ENCODE data around the gene FYN.
A peak's percentile ranks its signal among the peaks of the same experiment; 100 is the strongest.

Gene FYN

DNA sequence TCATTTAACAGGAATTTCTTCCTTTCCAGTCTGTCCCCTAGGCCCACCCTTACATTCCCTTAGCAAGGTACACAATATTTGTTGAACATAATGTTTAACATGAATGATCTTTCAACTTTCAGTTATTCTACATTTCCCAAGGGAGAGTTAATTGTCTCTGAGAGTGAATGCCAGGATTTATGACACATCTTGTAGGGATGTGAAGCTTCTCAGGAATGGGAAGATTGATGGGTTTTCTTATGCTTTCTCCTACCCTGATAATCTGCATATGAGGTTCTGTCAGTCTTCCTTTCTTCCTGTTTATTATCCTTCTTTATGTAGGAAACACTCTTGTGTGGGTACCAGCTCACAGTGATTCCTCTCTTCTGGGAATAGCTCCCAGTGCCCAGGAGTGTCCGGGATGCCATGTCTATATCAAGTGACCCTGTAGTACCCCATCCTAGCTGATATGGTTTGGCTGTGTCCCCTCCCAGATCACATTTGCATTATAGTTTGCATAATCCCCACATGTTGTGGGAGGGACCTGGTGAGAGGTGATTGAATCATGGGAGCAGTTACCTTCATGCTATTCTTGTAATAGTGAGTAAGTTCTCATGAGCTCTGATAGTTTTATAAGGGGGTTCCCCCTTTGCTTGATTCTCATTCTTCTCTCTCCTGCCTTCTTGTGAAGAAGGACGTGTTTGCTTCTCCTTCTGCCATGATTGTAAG is 7.1 kb upstream of the FYN start:
- peak; percentile 22 for DNase-seq (ENCODE audit: low read depth)

DNA sequence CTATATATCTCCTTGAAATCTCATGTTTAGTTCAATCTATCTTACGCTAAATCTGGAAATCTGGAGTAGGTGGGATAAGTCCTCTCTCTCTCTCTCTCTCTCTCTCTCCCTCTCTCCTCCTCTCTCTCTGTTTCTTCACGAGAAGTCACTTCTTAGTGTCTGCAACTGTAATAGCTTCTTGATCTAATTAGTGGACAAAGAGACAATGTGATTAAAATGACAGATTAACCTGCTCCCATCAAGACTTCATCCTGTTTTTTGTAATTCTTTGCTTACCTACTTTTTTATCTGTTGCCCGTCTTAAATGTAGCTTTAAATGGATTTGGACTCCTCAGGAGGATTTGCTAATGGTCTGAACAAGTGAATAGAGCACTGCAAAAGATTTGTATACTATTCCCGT is 2.5 kb upstream of the FYN start:
- DNase-seq (ENCODE audit: low read depth): no peak

GRCh38 chr6:111874025-111874415 is 768 bp upstream of the FYN start:
- DNase-seq (ENCODE audit: low read depth): no peak

GRCh38 chr6:111872401-111873177 is 663 bp downstream of the FYN start:
- peak; percentile 63 for DNase-seq (ENCODE audit: low read depth)

DNA sequence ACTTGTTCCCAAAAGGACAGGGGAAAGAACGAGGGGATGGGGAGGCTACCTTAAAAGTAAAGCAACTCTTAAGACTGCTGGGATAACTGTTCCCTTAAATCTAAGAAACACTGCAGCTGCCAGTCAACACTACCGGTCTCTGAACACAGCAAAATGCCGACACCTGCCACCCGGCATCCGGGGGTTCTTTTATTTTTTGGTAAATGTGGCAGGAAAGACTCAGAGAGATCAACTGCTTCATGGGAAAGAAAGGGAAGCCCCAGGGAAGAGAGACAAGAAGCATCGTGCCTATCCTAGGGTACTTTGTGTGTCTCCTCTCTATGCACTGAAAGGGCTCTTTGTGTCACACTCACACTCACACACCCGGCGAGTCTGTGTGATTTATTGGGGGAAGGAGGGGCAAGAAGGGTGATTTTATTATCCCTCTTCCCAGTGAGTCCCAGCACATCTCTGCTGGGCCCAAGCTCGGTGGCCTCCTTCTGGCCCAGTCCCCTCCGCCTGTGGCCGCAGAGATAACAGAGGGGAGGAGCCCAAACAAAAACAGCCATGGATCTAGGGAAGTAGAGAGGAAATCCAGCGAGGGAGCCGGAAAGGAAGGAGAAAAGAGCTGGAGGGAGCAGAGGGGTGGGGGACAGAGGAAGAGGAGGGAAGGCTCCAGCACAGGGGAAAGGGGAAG is 1.4 kb downstream of the FYN start:
- no peak for DNase-seq (ENCODE audit: low read depth)

DNA sequence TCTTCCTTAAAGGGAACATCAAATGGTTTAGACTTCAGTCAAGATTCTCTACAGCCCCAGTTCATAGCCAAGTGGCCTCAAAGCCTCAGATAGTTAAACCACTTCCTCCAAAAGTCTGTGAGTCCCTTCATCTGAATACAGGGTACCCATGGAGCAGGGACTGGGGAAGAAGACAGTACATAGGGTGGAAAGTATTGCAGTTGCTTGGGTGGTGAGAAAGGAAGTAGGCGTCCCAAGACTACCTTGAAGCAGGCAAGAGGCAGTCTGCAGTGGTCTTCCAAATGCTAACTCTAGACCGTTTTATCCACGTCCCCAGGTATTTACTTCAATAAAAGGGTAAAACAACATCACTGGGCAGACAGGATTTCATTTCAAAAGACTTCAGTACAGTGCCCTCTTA is 2.0 kb downstream of the FYN start:
- no peak for DNase-seq (ENCODE audit: low read depth)

DNA sequence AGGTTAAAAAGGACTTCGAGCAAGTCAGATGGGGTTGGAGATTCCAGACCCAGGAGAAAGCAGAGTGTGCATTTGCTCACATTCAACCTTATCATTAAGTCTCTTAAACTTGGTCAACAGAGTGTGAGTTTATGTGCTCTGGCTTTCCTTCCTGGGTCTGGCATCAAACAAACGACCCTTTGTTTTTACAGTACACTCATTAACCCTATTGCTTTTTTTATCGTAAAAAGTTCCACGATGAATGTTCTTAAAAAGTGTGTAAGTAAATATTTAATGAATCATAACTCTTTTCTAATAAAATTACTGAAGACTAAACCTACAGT is 2.5 kb downstream of the FYN start:
- DNase-seq (ENCODE audit: low read depth): no peak

- no peak for DNase-seq (ENCODE audit: low read depth)
Observed at GRCh38 chr6:111870051-111870741, 3.1 kb downstream of the FYN start.

- DNase-seq (ENCODE audit: low read depth): no peak
Observed at GRCh38 chr6:111866857-111867256, 6.4 kb downstream of the FYN start.

- no peak for DNase-seq (ENCODE audit: low read depth)
Observed at GRCh38 chr6:111865909-111866546, 7.2 kb downstream of the FYN start.

DNA sequence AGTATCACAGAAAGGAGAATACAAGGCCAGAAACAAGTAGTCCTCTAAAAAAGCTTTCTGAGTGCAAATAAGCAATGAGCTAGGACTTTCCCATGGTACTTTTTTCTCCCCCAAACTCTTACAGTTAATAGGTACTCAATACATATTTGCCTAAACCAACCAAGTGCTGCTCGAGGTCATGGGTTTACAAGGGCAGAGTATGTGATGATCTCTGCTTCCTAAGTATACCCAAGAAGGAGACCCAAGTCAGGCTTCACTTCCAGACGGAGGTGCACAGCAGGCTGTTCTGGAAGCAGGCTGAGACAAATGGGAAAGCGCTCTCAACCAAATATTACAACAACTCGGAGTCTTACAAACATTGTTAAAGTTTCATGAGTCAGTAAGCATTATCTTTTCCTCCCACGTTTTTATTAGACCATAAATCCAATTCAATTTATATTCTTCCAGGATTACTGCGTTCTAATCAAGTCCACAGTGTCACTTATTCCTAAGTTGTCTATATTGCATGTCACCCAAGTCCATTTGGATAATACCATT is 8.1 kb downstream of the FYN start:
- no peak for DNase-seq (ENCODE audit: low read depth)

GRCh38 chr6:111864138-111865048 is 8.9 kb downstream of the FYN start:
- no peak for DNase-seq (ENCODE audit: low read depth)

DNA sequence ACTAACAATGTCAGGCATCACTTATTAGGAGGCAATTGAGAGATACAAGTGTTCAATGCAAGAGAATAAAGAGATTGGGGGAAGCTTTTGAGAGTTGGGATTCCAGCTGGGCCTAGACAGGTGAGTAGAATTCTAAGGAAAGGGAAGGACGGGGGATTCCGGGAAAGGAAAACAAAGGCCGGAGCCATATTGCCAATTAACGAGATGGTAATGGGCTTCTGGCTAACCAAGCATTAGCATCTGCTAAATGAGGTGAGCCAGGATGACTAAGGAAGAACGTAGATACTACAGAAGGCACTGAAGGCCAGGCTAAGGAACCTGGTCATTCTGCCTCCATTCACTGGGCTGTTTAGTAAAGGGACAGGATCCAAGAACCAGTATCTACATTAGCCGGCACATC is 10.5 kb downstream of the FYN start:
- DNase-seq (ENCODE audit: low read depth): no peak

DNA sequence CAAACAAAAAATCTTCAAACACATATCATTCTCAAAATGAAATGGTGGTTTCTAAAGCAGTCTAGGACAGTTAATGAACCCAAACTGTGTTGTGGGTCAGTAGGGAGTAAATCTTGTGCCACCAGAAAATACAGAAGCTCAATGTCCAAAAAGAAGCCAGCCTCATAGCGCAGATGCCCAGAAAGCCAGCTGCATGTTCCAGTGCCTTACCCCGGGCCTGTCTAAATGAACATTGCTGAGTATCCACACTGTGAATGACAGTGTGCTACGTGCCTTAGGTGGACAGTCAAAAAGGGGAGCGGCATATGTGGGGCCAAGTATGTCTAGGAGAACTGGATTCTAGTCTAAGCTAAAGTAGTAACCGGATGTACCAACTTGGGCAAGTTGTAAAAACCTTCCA is 10.9 kb downstream of the FYN start:
- no peak for DNase-seq (ENCODE audit: low read depth)

- DNase-seq (ENCODE audit: low read depth): no peak
Observed at GRCh38 chr6:111861431-111861885, 11.8 kb downstream of the FYN start.

GRCh38 chr6:111858347-111858746 is 14.9 kb downstream of the FYN start:
- DNase-seq (ENCODE audit: low read depth): no peak

- DNase-seq (ENCODE audit: low read depth): no peak
Observed at GRCh38 chr6:111857674-111858337, 15.4 kb downstream of the FYN start.

GRCh38 chr6:111855753-111856152 is 17.5 kb downstream of the FYN start:
- no peak for DNase-seq (ENCODE audit: low read depth)

GRCh38 chr6:111854683-111855082 is 18.6 kb downstream of the FYN start:
- no peak for DNase-seq (ENCODE audit: low read depth)

DNA sequence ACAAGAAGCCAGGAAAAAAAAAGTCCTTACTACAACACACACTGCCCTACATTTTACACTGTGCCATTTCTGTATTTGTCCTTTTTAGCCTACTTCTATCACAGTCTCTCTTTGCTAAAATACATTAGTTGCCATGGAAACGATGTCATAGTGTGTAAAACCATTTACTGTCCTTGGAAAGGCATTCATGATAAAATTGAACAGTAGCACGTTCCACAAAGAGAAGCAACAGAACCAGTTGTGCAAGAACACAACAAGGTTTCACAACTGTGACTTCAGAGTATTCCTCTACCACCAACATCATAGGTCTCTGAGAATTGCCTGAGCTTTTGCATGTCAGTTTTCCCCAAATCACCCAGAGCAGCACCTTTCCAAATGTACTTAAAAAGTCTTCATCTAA is 20.5 kb downstream of the FYN start:
- DNase-seq (ENCODE audit: low read depth): peak; percentile 31
